ENCODE results near the gene IL23R.

DNA sequence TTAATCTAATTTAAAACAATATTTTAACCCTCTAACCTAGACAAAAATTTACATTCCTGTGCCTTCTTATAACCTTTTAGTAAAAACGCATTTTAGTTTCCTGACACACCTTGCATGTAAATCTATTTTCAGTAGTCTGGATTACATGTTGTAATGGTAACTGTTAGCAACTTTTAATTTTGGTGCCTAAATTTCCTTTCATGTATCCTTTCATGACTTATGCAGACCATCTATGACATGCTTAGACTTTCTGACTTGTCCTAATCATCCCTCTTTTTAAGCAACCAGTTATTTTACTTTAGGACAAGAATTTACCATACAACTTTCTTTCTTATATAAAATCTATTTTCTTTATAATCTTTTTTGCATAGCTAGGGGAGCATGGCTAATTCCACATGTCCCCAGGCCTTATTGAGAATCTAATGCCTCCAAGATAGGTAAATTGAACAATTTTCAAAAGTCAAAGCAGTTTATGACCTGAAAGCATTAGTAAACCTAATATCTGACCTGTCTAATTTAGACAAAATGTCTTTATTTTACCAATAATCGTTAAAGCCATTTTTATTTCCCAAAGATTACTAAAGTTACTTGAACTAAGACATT lies 83.9 kb downstream of the IL23R start:
- TF ChIP-seq, protein P1, sequence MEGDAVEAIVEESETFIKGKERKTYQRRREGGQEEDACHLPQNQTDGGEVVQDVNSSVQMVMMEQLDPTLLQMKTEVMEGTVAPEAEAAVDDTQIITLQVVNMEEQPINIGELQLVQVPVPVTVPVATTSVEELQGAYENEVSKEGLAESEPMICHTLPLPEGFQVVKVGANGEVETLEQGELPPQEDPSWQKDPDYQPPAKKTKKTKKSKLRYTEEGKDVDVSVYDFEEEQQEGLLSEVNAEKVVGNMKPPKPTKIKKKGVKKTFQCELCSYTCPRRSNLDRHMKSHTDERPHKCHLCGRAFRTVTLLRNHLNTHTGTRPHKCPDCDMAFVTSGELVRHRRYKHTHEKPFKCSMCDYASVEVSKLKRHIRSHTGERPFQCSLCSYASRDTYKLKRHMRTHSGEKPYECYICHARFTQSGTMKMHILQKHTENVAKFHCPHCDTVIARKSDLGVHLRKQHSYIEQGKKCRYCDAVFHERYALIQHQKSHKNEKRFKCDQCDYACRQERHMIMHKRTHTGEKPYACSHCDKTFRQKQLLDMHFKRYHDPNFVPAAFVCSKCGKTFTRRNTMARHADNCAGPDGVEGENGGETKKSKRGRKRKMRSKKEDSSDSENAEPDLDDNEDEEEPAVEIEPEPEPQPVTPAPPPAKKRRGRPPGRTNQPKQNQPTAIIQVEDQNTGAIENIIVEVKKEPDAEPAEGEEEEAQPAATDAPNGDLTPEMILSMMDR (IDR thresholded peaks at IDR 0.05): no peak
- TF ChIP-seq POLR2A (IDR thresholded peaks at IDR 0.05): no peak

Data from adrenal gland (tissue), 5 donors.